Astrocyte (in vitro differentiated cells and primary cell): ENCODE measurements around the gene TAF6L. TPM values are rescaled to one million over a fixed set of nuclear protein-coding genes. Genes with fewer than 3 reads are reported as not detected.
A peak's percentile ranks its signal among the peaks of the same experiment; 100 is the strongest.
"Not testable (repeated sequence)": the region's sequence is repeated elsewhere in the genome, so short reads cannot be mapped to it uniquely, and the experiment has no call there.

Experiments used
- DNase-seq: peaks from one replicate; pipeline ENCODE4 v3.0.0-alpha.2; 2010; ENCODE audit warnings: low read depth
- FAIRE-seq: peaks from 2 replicates; lab custom pipeline; 2011; peaks lifted over from hg19 to GRCh38; lab: Jason Lieb, UNC
- H2AFZ ChIP-seq: 2 replicates; pipeline ENCODE4 v1.6.0; 2012; ENCODE audit warnings: low read depth, low read length, inconsistent platforms
- H3K27ac ChIP-seq: 2 replicates; pipeline ENCODE4 v1.5.1; 2011; ENCODE audit warnings: low read depth, low read length, inconsistent platforms
- H3K27me3 ChIP-seq: 2 replicates; pipeline ENCODE4 v1.6.0; 2011; ENCODE audit warnings: low read length, inconsistent platforms; ENCODE audit not compliant: insufficient read depth
- H3K36me3 ChIP-seq: 2 replicates; pipeline ENCODE4 v1.5.1; 2011; ENCODE audit warnings: low read length, inconsistent platforms; ENCODE audit not compliant: insufficient read depth
- H3K4me1 ChIP-seq: 2 replicates; pipeline ENCODE4 v1.5.1; 2011; ENCODE audit warnings: low read length, inconsistent platforms; ENCODE audit not compliant: insufficient read depth
- H3K4me2 ChIP-seq: 2 replicates; pipeline ENCODE4 v1.6.0; 2012; ENCODE audit warnings: low read length, inconsistent platforms
- H3K4me3 ChIP-seq: 2 replicates; pipeline ENCODE4 v1.5.1; 2011; ENCODE audit warnings: low read depth, mild to moderate bottlenecking, low read length, inconsistent platforms; ENCODE audit not compliant: insufficient read depth
- H3K79me2 ChIP-seq: 2 replicates; pipeline ENCODE4 v1.6.0; 2012; ENCODE audit warnings: mild to moderate bottlenecking, low read length, inconsistent platforms; ENCODE audit not compliant: insufficient read depth
- H3K9ac ChIP-seq: 2 replicates; pipeline ENCODE4 v1.6.0; 2012; ENCODE audit warnings: mild to moderate bottlenecking, low read length, inconsistent platforms
- H3K9me3 ChIP-seq: 2 replicates; pipeline ENCODE4 v1.5.1; 2012; ENCODE audit warnings: low read depth, mild to moderate bottlenecking, low read length, inconsistent platforms; ENCODE audit not compliant: insufficient read depth
- H4K20me1 ChIP-seq: 2 replicates; pipeline ENCODE4 v1.6.0; 2012; ENCODE audit warnings: low read length, inconsistent platforms; ENCODE audit not compliant: insufficient read depth
- H3K27ac Mint-ChIP-seq: one replicate; pipeline ENCODE4 v1.8.0; 2021; ENCODE audit warnings: mild to moderate bottlenecking, mixed read lengths; ENCODE audit not compliant: unreplicated experiment
- H3K27me3 Mint-ChIP-seq: one replicate; pipeline ENCODE4 v1.8.0; 2021; ENCODE audit warnings: low read depth, mixed read lengths; ENCODE audit not compliant: unreplicated experiment
- H3K36me3 Mint-ChIP-seq: one replicate; pipeline ENCODE4 v1.8.0; 2021; ENCODE audit warnings: low read depth, mixed read lengths; ENCODE audit not compliant: unreplicated experiment
- H3K4me1 Mint-ChIP-seq: one replicate; pipeline ENCODE4 v1.8.0; 2021; ENCODE audit warnings: low read depth, mixed read lengths; ENCODE audit not compliant: unreplicated experiment
- H3K4me3 Mint-ChIP-seq: one replicate; pipeline ENCODE4 v1.8.0; 2021; ENCODE audit warnings: mild to moderate bottlenecking, moderate library complexity, mixed read lengths; ENCODE audit not compliant: unreplicated experiment
- H3K9me3 Mint-ChIP-seq: one replicate; pipeline ENCODE4 v1.8.0; 2021; ENCODE audit warnings: mild to moderate bottlenecking, mixed read lengths; ENCODE audit not compliant: unreplicated experiment
- EZH2 ChIP-seq: IDR thresholded peaks from 2 replicates; pipeline ENCODE4 v1.6.1; 2012; ENCODE audit warnings: mild to moderate bottlenecking, low read length, inconsistent platforms; ENCODE audit not compliant: insufficient read depth
- total RNA-seq: library from RNA; stranded (reverse); gene quantifications from 2 replicates; pipeline ENCODE4 v1.2.1, GENCODE V29; 2021
- TF ChIP-seq, protein P1 (sequence below): IDR thresholded peaks from 2 replicates; pipeline ENCODE4 v1.5.1; 2011; ENCODE audit warnings: low read depth, mild to moderate bottlenecking, inconsistent platforms, low read length, moderate library complexity; ENCODE audit not compliant: insufficient read depth

Gene TAF6L
- total RNA-seq, 1 donor from 2014 or later = 14.7 TPM

DNA sequence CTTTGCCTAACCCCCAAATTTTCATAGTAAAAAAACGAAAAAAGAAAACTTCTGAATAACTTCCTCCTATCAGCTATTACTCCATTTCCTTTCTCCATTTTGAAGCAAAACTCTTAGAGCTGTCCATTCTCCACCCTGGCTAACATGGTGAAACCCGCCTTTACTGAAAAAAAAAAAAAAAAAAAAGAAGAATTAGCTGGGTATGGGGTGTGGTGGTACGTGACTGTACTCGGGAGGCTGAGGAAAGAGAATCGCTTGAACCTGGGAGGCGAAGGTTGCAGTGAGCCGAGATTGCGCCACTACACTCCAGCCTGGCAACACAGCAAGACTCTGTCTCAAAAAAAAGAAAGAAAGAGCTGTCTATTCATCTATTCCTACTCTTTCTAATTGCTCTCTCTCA lies 45.4 kb downstream of the TAF6L start:
- no peak overlapping the region for H2AFZ ChIP-seq
- no peak overlapping the region for H3K9ac ChIP-seq
- peaks cover 18% of the 10 kb centered on the region for H3K36me3 ChIP-seq
- no peaks in the 10 kb centered on the region for H3K9me3 ChIP-seq
- Mint-ChIP-seq H3K27me3 (no peaks in the 10 kb centered on the region), H3K4me3 (no peak overlapping the region), H3K9me3 (no peaks in the 10 kb centered on the region), H3K4me1 (no peaks in the 10 kb centered on the region), H3K27ac (no peak overlapping the region), H3K36me3 (peaks cover 21% of the 10 kb centered on the region)
- H3K27ac ChIP-seq = no peak overlapping the region
- TF ChIP-seq, protein P1, sequence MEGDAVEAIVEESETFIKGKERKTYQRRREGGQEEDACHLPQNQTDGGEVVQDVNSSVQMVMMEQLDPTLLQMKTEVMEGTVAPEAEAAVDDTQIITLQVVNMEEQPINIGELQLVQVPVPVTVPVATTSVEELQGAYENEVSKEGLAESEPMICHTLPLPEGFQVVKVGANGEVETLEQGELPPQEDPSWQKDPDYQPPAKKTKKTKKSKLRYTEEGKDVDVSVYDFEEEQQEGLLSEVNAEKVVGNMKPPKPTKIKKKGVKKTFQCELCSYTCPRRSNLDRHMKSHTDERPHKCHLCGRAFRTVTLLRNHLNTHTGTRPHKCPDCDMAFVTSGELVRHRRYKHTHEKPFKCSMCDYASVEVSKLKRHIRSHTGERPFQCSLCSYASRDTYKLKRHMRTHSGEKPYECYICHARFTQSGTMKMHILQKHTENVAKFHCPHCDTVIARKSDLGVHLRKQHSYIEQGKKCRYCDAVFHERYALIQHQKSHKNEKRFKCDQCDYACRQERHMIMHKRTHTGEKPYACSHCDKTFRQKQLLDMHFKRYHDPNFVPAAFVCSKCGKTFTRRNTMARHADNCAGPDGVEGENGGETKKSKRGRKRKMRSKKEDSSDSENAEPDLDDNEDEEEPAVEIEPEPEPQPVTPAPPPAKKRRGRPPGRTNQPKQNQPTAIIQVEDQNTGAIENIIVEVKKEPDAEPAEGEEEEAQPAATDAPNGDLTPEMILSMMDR = no peak
- no peak for TF ChIP-seq EZH2
- DNase-seq (no peak), FAIRE-seq (no peak)
- no peaks in the 10 kb centered on the region for H3K79me2 ChIP-seq
- H4K20me1 ChIP-seq = no peaks in the 10 kb centered on the region
- H3K27me3 ChIP-seq = no peaks in the 10 kb centered on the region
- H3K4me1 ChIP-seq = no peaks in the 10 kb centered on the region
- H3K4me3 ChIP-seq = no peak overlapping the region
- no peak overlapping the region for H3K4me2 ChIP-seq

- no peak overlapping the region for H3K27ac ChIP-seq
- no peak overlapping the region for H2AFZ ChIP-seq
- H3K4me3 ChIP-seq = no peak overlapping the region
- no peak overlapping the region for H3K9ac ChIP-seq
- no peaks in the 10 kb centered on the region for H3K4me1 Mint-ChIP-seq
- TF ChIP-seq, protein P1 = no peak
- TF ChIP-seq EZH2 = no peak
- peaks cover 19% of the 10 kb centered on the region for H3K36me3 ChIP-seq
- H3K9me3 ChIP-seq = no peaks in the 10 kb centered on the region
- H3K4me3 Mint-ChIP-seq = peak overlapping the region; percentile 40
- H3K27me3 Mint-ChIP-seq = no peaks in the 10 kb centered on the region
- no peak overlapping the region for H3K4me2 ChIP-seq
- no peak overlapping the region for H3K27ac Mint-ChIP-seq
- H3K79me2 ChIP-seq = no peaks in the 10 kb centered on the region
- DNase-seq (no peak), FAIRE-seq (no peak)
- H3K4me1 ChIP-seq = no peaks in the 10 kb centered on the region
- H3K27me3 ChIP-seq = no peaks in the 10 kb centered on the region
- no peaks in the 10 kb centered on the region for H4K20me1 ChIP-seq
- H3K9me3 Mint-ChIP-seq = no peaks in the 10 kb centered on the region
- peaks cover 21% of the 10 kb centered on the region for H3K36me3 Mint-ChIP-seq
Observed at GRCh38 chr11:62817129-62817528, 45.9 kb downstream of the TAF6L start.

GRCh38 chr11:62823677-62824076 lies 52.5 kb downstream of the TAF6L start:
- DNase-seq (no peak), FAIRE-seq (no peak)
- Histone ChIP-seq H3K9me3 (no peaks in the 10 kb centered on the region), H4K20me1 (peaks cover 34% of the 10 kb centered on the region), H3K79me2 (peaks cover 19% of the 10 kb centered on the region), H3K27me3 (no peaks in the 10 kb centered on the region), H3K4me1 (no peaks in the 10 kb centered on the region), H2AFZ (no peak overlapping the region), H3K9ac (no peak overlapping the region), H3K4me2 (no peak overlapping the region), H3K4me3 (no peak overlapping the region), H3K36me3 (peaks cover 53% of the 10 kb centered on the region), H3K27ac (no peak overlapping the region)
- no peaks in the 10 kb centered on the region for H3K4me1 Mint-ChIP-seq
- no peak overlapping the region for H3K4me3 Mint-ChIP-seq
- no peaks in the 10 kb centered on the region for H3K9me3 Mint-ChIP-seq
- TF ChIP-seq, protein P1 = no peak
- no peak for TF ChIP-seq EZH2
- H3K36me3 Mint-ChIP-seq = peaks cover 23% of the 10 kb centered on the region
- H3K27me3 Mint-ChIP-seq = no peaks in the 10 kb centered on the region
- no peak overlapping the region for H3K27ac Mint-ChIP-seq

DNA sequence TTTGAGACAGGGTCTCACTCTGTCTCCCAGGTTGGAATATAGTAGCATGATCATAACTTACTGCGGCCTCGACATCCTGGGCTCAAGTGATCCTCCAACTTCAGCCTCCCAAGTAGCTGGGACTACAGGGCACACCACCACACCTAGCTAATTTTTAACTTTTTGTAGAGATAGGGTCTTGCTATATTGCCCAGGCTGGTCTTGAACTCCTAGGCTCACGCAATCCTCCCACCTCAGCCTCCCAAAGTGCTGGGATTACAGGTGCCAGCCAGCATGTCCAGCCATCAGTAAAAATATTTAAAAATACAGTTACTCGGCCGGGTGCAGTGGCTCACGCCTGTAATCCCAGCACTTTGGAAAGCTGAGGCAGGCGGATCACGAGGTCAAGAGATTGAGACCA lies 56.9 kb downstream of the TAF6L start:
- H3K27ac Mint-ChIP-seq, H3K4me2 ChIP-seq, H2AFZ ChIP-seq, H3K27ac ChIP-seq, H3K4me3 ChIP-seq, H3K4me3 Mint-ChIP-seq, H3K9me3 ChIP-seq, DNase-seq, H3K27me3 Mint-ChIP-seq, FAIRE-seq, H3K9me3 Mint-ChIP-seq, H3K27me3 ChIP-seq, H3K4me1 Mint-ChIP-seq, H3K9ac ChIP-seq: not testable (repeated sequence)
- H4K20me1 ChIP-seq = peaks cover 55% of the 10 kb centered on the region
- H3K36me3 Mint-ChIP-seq = peaks cover 14% of the 10 kb centered on the region
- H3K36me3 ChIP-seq = peaks cover 39% of the 10 kb centered on the region
- H3K79me2 ChIP-seq = peaks cover 55% of the 10 kb centered on the region
- H3K4me1 ChIP-seq = peaks cover 13% of the 10 kb centered on the region
